OCI-LY7 (cell line): Measurements from ENCODE around the gene PPFIA2. TPM values are rescaled to one million over a fixed set of nuclear protein-coding genes. Genes with fewer than 3 reads are reported as not detected.

Source experiments
- BruUV-seq: library from RNA; stranded (reverse); fragments of 400-500 nt; replicated peaks from 2 replicates; lab custom pipeline; 2021; lab: Mats Ljungman, UMichigan
- CTCF ChIA-PET: fragments of 300-600 bp; sonication (Branson Sonifier 250); formaldehyde crosslinking; loops from one replicate; lab custom pipeline; 2022; ENCODE audit warnings: antibody characterized with exemption; ENCODE audit not compliant: unreplicated experiment; lab: Charles Lee
- POLR2A ChIA-PET: fragments of 300-600 bp; sonication (Branson Sonifier 250); formaldehyde crosslinking; loops from one replicate; lab custom pipeline; 2022; ENCODE audit warnings: antibody characterized with exemption; lab: Charles Lee
- DNase-seq: peaks from one replicate; pipeline ENCODE4 v3.0.0-alpha.2; 2015; ENCODE audit warnings: low spot score
- H2AFZ ChIP-seq: fragments of 200-600 bp; sonication (generic), shearing (Covaris generic); 2 replicates; pipeline ENCODE4 v1.6.1; 2014; ENCODE audit warnings: mild to moderate bottlenecking, antibody characterized with exemption, low read length, moderate library complexity
- H3K27ac ChIP-seq: fragments of 200-600 bp; sonication (generic); 2 replicates; pipeline ENCODE4 v1.5.1; 2014; ENCODE audit warnings: mixed run types, low read depth, mild to moderate bottlenecking, moderate library complexity, low read length, inconsistent platforms; ENCODE audit not compliant: poor library complexity, severe bottlenecking
- H3K36me3 ChIP-seq: fragments of 200-600 bp; sonication (generic); 2 replicates; pipeline ENCODE4 v1.6.1; 2014; ENCODE audit warnings: mild to moderate bottlenecking, antibody characterized with exemption, low read length, moderate library complexity, mixed read lengths; ENCODE audit not compliant: insufficient read depth
- H3K4me1 ChIP-seq: fragments of 200-600 bp; sonication (generic); 2 replicates; pipeline ENCODE4 v1.5.1; 2014; ENCODE audit warnings: mild to moderate bottlenecking, low read length; ENCODE audit not compliant: insufficient read depth, poor library complexity, severe bottlenecking
- H3K4me2 ChIP-seq: fragments of 200-600 bp; sonication (generic); 2 replicates; pipeline ENCODE4 v1.6.1; 2014; ENCODE audit warnings: mild to moderate bottlenecking, low read length
- H3K4me3 ChIP-seq: fragments of 200-600 bp; sonication (generic); 2 replicates; pipeline ENCODE4 v1.5.1; 2014; ENCODE audit warnings: mild to moderate bottlenecking, low read depth, low read length; ENCODE audit not compliant: poor library complexity, severe bottlenecking
- H3K79me2 ChIP-seq: fragments of 200-600 bp; sonication (generic); 2 replicates; pipeline ENCODE4 v1.6.1; 2016; ENCODE audit warnings: low read depth, mild to moderate bottlenecking, low read length, moderate library complexity, mixed read lengths; ENCODE audit not compliant: insufficient read depth
- H3K9me2 ChIP-seq: fragments of 200-600 bp; sonication (generic); 2 replicates; pipeline ENCODE4 v1.6.1; 2016; ENCODE audit warnings: mild to moderate bottlenecking, low read length, mixed read lengths; ENCODE audit not compliant: insufficient read depth
- H3K9me3 ChIP-seq: fragments of 200-600 bp; sonication (generic); 2 replicates; pipeline ENCODE4 v1.6.1; 2014; ENCODE audit warnings: mild to moderate bottlenecking, mixed run types, low read length, mixed read lengths
- H4K20me1 ChIP-seq: fragments of 200-600 bp; sonication (generic); 2 replicates; pipeline ENCODE4 v1.6.1; 2014; ENCODE audit warnings: mild to moderate bottlenecking, antibody characterized with exemption, low read length, moderate library complexity, mixed read lengths; ENCODE audit not compliant: insufficient read depth
- CTCF ChIP-seq: fragments of 200-600 bp; sonication (generic); conservative IDR thresholded peaks from 2 replicates; pipeline ENCODE4 v1.5.1; 2014; ENCODE audit warnings: mild to moderate bottlenecking, antibody characterized with exemption, low read length, moderate library complexity, mixed read lengths
- EZH2phosphoT487 ChIP-seq: fragments of 200-600 bp; sonication (generic); IDR thresholded peaks from 2 replicates; pipeline ENCODE4 v1.6.1; 2018; ENCODE audit warnings: low read depth, borderline replicate concordance, mild to moderate bottlenecking, mixed run types, antibody characterized with exemption, low read length, moderate library complexity, mixed read lengths
- intact Hi-C: fragments of 100-400 bp; cut with micrococcal nuclease; formaldehyde crosslinking; loops from one replicate; pipeline ENCODE4 v1.10.0; 2022; ENCODE audit not compliant: unreplicated experiment
- total RNA-seq, 2 experiments: library from RNA; depleted of rRNA in 1 of 2; stranded (reverse); fragments of >200 nt in 1 of 2; shearing (Covaris generic) in 1 of 2; gene quantifications; 2 replicates each; pipeline ENCODE4 v1.2.3, GENCODE V29; 2014 to 2022

PPFIA2 gene
- total RNA-seq, 2 experiments from 2014 or later, result not detected

- no peak overlapping the region for H3K4me3 ChIP-seq
- no peak overlapping the region for H3K4me2 ChIP-seq
- CTCF ChIA-PET, result no interaction called here
- TF ChIP-seq CTCF, result no peak
- TF ChIP-seq EZH2phosphoT487, result no peak
- no peak for DNase-seq
- no peaks in the 10 kb centered on the region for H4K20me1 ChIP-seq
- intact Hi-C loops, result no loop called here
- H3K36me3 ChIP-seq, result no peaks in the 10 kb centered on the region
- no peaks in the 10 kb centered on the region for H3K4me1 ChIP-seq
- no peak overlapping the region for H2AFZ ChIP-seq
- no peaks in the 10 kb centered on the region for H3K79me2 ChIP-seq
- POLR2A ChIA-PET, result no interaction called here
- no peaks in the 10 kb centered on the region for H3K9me3 ChIP-seq
- no peak overlapping the region for H3K27ac ChIP-seq
- no peaks in the 10 kb centered on the region for H3K9me2 ChIP-seq
- no TSS peak for BruUV-seq
These were observed 355.8 kb downstream of the PPFIA2 start for GRCh38 chr12:81403348-81403747.

- H3K9me2 ChIP-seq, result no peaks in the 10 kb centered on the region
- no peaks in the 10 kb centered on the region for H3K36me3 ChIP-seq
- no peak overlapping the region for H3K27ac ChIP-seq
- no peaks in the 10 kb centered on the region for H3K79me2 ChIP-seq
- POLR2A ChIA-PET, result interaction anchor here (0.8 kb wide), 1 partner anchor 443 kb away, joined by 4 read pairs; no protein-coding TSS in a partner anchor
- H3K9me3 ChIP-seq, result no peaks in the 10 kb centered on the region
- CTCF ChIA-PET, result no interaction called here
- TF ChIP-seq CTCF (no peak), EZH2phosphoT487 (no peak)
- H3K4me2 ChIP-seq, result no peak overlapping the region
- no peaks in the 10 kb centered on the region for H3K4me1 ChIP-seq
- H4K20me1 ChIP-seq, result no peaks in the 10 kb centered on the region
- no peak for DNase-seq
- H2AFZ ChIP-seq, result no peak overlapping the region
- H3K4me3 ChIP-seq, result no peak overlapping the region
- BruUV-seq, result no TSS peak
- intact Hi-C loops, result no loop called here
These were observed 357.9 kb downstream of the PPFIA2 start for GRCh38 chr12:81401241-81401640.

- no peak overlapping the region for H3K4me2 ChIP-seq
- TF ChIP-seq EZH2phosphoT487 (no peak), CTCF (no peak)
- H3K9me2 ChIP-seq, result no peaks in the 10 kb centered on the region
- no TSS peak for BruUV-seq
- H3K36me3 ChIP-seq, result no peaks in the 10 kb centered on the region
- ChIA-PET POLR2A (no interaction called here), CTCF (no interaction called here)
- no peaks in the 10 kb centered on the region for H3K79me2 ChIP-seq
- no peak overlapping the region for H2AFZ ChIP-seq
- H3K27ac ChIP-seq, result no peak overlapping the region
- no peak for DNase-seq
- H3K4me3 ChIP-seq, result no peak overlapping the region
- H3K4me1 ChIP-seq, result no peaks in the 10 kb centered on the region
- intact Hi-C loops, result no loop called here
- no peaks in the 10 kb centered on the region for H3K9me3 ChIP-seq
- no peaks in the 10 kb centered on the region for H4K20me1 ChIP-seq
These were observed 359.1 kb downstream of the PPFIA2 start for GRCh38 chr12:81400024-81400423.
